Adrenal gland (tissue), 5 donors: ENCODE data around the gene CCT2.

ENCODE experiments used
- POLR2A ChIP-seq, 2 donors: fragments of 450-650 bp; IDR thresholded peaks; one replicate each; pipeline ENCODE4 v1.6.1; 2017; ENCODE audit warnings: antibody characterized with exemption in 2 of 2, mild to moderate bottlenecking in 2 of 2, moderate library complexity in 1 of 2
- TF ChIP-seq, protein P1 (sequence below), 6 experiments: fragments of 450-650 bp in 4 of 6; fragments of 200-600 bp in 2 of 6; sonication (generic) in 1 of 6; IDR thresholded peaks; 1 replicate in 5 of 6; 2 replicates in 1 of 6; pipeline versions ENCODE4 v1.5.1 to v1.8.0; 2016 to 2021; ENCODE audit warnings: antibody characterized with exemption in 6 of 6, mild to moderate bottlenecking in 2 of 6, moderate library complexity in 1 of 6
- donor health status: DM: no; HTN: no; CAD: no.

DNA sequence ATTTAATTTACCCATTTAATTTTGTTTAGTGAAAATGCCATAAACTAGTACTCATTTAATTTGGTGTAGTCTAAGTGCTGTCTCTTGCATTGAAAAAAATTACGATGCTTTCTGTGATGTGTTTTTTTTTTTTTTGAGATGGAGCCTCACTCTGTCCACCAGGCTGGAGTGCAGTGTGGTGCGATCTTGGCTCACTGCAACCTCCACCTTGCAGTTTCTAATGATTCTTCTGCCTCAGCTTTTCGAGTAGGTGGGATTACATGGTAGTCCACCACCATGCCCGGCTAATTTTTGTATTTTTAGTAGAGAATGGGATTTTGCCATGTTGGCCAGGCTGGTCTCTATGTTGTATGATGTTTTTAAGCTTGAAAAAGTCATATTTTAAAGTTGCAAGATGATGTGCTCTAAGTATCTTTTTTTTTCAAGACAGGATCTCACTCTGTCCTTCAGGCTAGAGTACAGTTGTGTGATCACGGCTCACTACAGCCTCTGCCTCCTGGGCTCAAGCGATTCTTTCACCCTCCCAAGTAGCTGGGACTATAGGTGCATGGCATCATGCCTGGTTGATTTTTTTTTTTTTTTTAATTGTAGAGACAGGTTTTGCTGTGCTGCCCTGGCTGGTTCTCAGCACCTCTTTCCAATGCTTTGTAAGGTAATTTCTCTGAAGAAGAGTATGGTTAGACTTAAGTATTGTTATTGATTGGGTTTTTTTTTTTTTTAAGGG lies 16.9 kb downstream of the CCT2 start:
- TF ChIP-seq, protein P1, sequence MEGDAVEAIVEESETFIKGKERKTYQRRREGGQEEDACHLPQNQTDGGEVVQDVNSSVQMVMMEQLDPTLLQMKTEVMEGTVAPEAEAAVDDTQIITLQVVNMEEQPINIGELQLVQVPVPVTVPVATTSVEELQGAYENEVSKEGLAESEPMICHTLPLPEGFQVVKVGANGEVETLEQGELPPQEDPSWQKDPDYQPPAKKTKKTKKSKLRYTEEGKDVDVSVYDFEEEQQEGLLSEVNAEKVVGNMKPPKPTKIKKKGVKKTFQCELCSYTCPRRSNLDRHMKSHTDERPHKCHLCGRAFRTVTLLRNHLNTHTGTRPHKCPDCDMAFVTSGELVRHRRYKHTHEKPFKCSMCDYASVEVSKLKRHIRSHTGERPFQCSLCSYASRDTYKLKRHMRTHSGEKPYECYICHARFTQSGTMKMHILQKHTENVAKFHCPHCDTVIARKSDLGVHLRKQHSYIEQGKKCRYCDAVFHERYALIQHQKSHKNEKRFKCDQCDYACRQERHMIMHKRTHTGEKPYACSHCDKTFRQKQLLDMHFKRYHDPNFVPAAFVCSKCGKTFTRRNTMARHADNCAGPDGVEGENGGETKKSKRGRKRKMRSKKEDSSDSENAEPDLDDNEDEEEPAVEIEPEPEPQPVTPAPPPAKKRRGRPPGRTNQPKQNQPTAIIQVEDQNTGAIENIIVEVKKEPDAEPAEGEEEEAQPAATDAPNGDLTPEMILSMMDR (IDR thresholded peaks at IDR 0.05): no peak
- no peak for TF ChIP-seq POLR2A (IDR thresholded peaks at IDR 0.05)
